Measurements from ENCODE around the gene GPC1. TPM values are rescaled to one million over a fixed set of nuclear protein-coding genes. Genes with fewer than 3 reads are reported as not detected.
A peak's percentile ranks its signal among the peaks of the same experiment; 100 is the strongest.

GPC1 gene
- total and polyA plus RNA-seq, 10 donors: 4.1 to 25.0 (median 15.1) TPM

DNA sequence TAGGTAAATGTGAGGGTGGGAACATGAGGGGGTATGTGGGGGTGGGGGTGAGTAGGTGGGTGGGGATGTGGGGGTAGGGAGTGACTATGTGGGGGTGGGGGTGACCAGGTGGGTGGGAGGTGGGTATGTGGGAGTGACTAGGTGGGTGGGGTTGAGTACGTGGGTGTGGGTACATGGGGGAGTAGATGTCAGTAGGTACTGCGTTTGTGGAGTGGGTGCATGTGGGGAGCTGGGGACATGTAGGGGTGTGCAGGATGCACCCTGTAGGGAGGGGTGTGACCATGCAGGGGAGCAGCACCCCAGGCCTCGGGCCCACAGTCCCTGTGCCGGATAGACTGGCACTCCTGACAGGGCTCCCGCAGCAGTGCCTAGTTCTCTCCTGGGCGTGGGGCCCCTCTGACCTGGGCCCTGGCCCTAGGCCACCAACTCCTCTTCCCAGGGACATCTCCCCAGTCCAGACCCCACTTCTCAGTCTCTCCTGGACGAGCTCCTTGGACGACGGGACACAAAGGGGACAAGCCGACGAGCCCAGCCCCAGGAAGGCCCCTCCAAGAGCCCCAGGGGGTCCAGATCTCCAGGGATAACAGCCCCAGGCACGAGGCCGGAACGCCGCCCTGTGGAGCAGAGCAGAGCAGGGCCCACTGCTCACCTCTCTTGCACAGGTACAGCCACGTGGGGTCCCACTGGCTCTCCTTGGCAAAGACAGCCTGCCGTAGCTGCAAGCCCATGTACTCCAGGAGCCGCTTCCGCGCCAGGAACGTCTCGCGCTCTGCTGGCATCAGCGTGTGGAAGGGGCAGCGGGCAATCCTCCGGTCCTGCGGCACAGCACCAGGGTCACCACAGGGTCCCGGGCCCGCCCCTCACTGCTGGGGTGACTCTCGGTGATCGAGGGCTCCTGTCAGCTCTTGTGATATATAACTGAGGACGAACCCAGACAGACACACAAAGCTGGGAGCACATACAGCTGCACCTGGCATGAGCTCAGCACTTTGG is 64.1 kb downstream of the GPC1 start:
- Histone ChIP-seq H3K4me3 (no peak overlapping the region), H3K27ac (no peak overlapping the region), H3K4me1 (no peaks in the 10 kb centered on the region), H3K9me3 (no peaks in the 10 kb centered on the region), H3K36me3 (peaks cover 0 to 78% (median 23%) of the 10 kb centered on the region in 6 donors), H3K27me3 (replicated peaks in 1 of 7) (no peaks in the 10 kb centered on the region)
- 84 to 95% (median 92%) methylated on average over 2 to 32 of the region's 32 CpGs for WGBS, 5 donors
- TF ChIP-seq, protein P1, sequence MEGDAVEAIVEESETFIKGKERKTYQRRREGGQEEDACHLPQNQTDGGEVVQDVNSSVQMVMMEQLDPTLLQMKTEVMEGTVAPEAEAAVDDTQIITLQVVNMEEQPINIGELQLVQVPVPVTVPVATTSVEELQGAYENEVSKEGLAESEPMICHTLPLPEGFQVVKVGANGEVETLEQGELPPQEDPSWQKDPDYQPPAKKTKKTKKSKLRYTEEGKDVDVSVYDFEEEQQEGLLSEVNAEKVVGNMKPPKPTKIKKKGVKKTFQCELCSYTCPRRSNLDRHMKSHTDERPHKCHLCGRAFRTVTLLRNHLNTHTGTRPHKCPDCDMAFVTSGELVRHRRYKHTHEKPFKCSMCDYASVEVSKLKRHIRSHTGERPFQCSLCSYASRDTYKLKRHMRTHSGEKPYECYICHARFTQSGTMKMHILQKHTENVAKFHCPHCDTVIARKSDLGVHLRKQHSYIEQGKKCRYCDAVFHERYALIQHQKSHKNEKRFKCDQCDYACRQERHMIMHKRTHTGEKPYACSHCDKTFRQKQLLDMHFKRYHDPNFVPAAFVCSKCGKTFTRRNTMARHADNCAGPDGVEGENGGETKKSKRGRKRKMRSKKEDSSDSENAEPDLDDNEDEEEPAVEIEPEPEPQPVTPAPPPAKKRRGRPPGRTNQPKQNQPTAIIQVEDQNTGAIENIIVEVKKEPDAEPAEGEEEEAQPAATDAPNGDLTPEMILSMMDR (IDR thresholded peaks at IDR 0.05 in 8 of 11, conservative IDR thresholded peaks at IDR 0.05 in 3 of 11): no peak
- TF ChIP-seq POLR2A (IDR thresholded peaks at IDR 0.05): no peak
- TF ChIP-seq POLR2AphosphoS5 (IDR thresholded peaks at IDR 0.05): no peak
- DNase-seq: peak; percentile 67
- intact Hi-C loops (cut with DNase I; ENCODE audit: low total_unique reads): no loop called here

DNA sequence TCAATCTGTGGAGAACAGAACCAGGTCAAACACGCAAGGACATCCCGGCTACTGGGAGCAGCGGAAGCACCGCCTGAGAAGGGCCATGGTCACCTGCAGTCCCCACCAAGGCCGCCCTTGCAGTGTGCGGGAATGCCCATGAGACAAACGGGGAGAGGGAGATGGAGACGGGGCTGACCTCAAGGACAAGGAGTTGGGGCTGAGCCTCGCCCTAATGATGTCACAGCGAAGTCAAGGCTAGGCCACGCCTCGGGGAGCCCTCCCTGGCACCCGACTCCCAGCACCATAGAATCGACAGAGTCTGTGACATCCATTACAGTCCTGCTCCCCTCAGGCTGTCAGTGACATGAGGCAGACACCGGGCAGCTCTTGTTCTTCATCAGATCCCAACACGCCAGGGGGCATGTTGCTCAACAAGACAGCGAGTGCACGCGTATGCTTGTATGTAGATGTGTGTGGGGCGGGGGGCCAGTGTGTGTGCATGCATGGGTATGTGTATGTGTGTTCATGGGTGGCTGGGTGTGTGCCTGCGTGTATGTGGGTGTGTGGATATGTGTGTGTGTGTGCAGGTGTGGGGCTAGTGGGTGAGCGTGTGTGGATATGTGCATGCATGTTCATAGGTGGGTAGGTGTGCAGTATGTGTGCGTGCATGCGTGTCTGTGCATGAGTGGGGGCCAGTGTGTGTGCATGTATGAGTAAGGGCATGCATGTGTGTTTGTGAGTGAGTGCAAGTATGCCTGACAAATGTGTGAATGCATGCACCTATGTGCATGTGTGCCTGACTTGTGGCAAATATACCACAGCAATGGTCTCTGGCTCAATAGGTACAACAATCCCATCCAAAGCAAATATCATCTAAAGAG is 65.3 kb downstream of the GPC1 start:
- TF ChIP-seq POLR2A (IDR thresholded peaks at IDR 0.05) (no peak), POLR2AphosphoS5 (IDR thresholded peaks at IDR 0.05) (no peak)
- TF ChIP-seq, protein P1 (IDR thresholded peaks at IDR 0.05 in 8 of 11, conservative IDR thresholded peaks at IDR 0.05 in 3 of 11): no peak
- Histone ChIP-seq H3K27me3 (replicated peaks in 1 of 7) (no peaks in the 10 kb centered on the region), H3K4me1 (no peaks in the 10 kb centered on the region), H3K4me3 (no peak overlapping the region), H3K36me3 (peaks cover 0 to 80% (median 22%) of the 10 kb centered on the region in 6 donors), H3K27ac (no peak overlapping the region), H3K9me3 (no peaks in the 10 kb centered on the region)
- DNase-seq: peak; percentile 64
- 92 to 98% (median 93%) methylated on average over 22 to 24 of the region's 24 CpGs for WGBS, 5 donors
- intact Hi-C loops (cut with DNase I; ENCODE audit: low total_unique reads): no loop called here

DNA sequence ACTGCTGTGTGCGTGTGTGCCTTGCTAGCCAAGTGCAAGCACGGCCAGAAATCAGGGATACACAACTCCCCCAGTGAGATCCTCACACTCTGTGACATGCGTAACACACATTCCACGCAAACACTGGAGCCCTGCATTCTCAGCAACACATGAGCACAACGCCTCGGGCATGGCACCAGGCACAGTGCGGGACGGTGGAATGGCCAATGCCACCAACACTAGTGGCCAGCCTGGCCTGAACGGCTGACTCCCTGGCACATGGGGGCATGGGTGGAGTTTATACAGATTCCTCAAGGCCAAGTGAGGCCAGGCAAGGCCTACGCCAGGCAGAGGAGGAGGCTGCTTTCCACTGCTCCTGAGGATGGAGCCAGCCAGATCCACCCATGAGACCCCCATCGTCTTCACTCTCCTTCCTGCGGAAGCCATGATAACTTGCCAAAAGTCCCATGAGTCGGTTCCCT is 66.1 kb downstream of the GPC1 start:
- Histone ChIP-seq H3K27ac (no peak overlapping the region), H3K4me3 (no peak overlapping the region), H3K27me3 (replicated peaks in 1 of 7) (no peaks in the 10 kb centered on the region), H3K4me1 (no peaks in the 10 kb centered on the region), H3K9me3 (no peaks in the 10 kb centered on the region), H3K36me3 (peaks cover 0 to 80% (median 20%) of the 10 kb centered on the region in 6 donors)
- WGBS, 5 donors: 81 to 95% (median 91%) methylated on average over 9 to 13 of the region's 13 CpGs
- DNase-seq: peak; percentile 70
- intact Hi-C loops (cut with DNase I; ENCODE audit: low total_unique reads): no loop called here
- no peak for TF ChIP-seq POLR2AphosphoS5 (IDR thresholded peaks at IDR 0.05)
- TF ChIP-seq POLR2A (IDR thresholded peaks at IDR 0.05): no peak
- TF ChIP-seq, protein P1 (IDR thresholded peaks at IDR 0.05 in 8 of 11, conservative IDR thresholded peaks at IDR 0.05 in 3 of 11): no peak
